Suprapubic skin (tissue), 4 donors: ENCODE results near the gene TGM2. TPM values are rescaled to one million over a fixed set of nuclear protein-coding genes. Genes with fewer than 3 reads are reported as not detected.

ENCODE experiments used
- DNase-seq, 2 donors: peaks; one replicate each; pipeline ENCODE4 v3.0.0-alpha.2; 2019; ENCODE audit warnings: low spot score in 2 of 2
- H3K27ac ChIP-seq: fragments of 200-600 bp; sonication (generic); one replicate; pipeline ENCODE4 v1.5.1; 2019
- H3K27me3 ChIP-seq: fragments of 200-600 bp; sonication (generic); one replicate; pipeline ENCODE4 v1.5.1; 2019
- H3K36me3 ChIP-seq: fragments of 200-600 bp; sonication (generic); one replicate; pipeline ENCODE4 v1.5.1; 2019
- H3K4me1 ChIP-seq: fragments of 200-600 bp; sonication (generic); one replicate; pipeline ENCODE4 v1.5.1; 2019
- H3K4me3 ChIP-seq: fragments of 200-600 bp; sonication (generic); one replicate; pipeline ENCODE4 v1.5.1; 2019; ENCODE audit warnings: mild to moderate bottlenecking
- H3K9me3 ChIP-seq: fragments of 200-600 bp; sonication (generic); one replicate; pipeline ENCODE4 v1.5.1; 2019
- EP300 ChIP-seq: sonication (generic); formaldehyde crosslinking; IDR thresholded peaks from one replicate; pipeline ENCODE4 v1.6.1; 2017; ENCODE audit warnings: antibody characterized with exemption
- POLR2A ChIP-seq, 2 donors: fragments of 450-650 bp; IDR thresholded peaks; one replicate each; pipeline ENCODE4 v1.6.1; 2017; ENCODE audit warnings: antibody characterized with exemption in 2 of 2, mild to moderate bottlenecking in 2 of 2, moderate library complexity in 2 of 2
- POLR2AphosphoS5 ChIP-seq, 3 donors: sonication (generic); formaldehyde crosslinking; IDR thresholded peaks; one replicate each; pipeline ENCODE4 v1.6.1; 2017; ENCODE audit warnings: antibody characterized with exemption in 3 of 3
- WGBS: methylation state at CpG from one replicate; pipeline ENCODE4 v1.1.5; 2018; 5-methylcytosine and 5-hydroxymethylcytosine counted together
- total RNA-seq, 4 donors: library from RNA; depleted of rRNA; stranded (reverse); fragments of >200 nt; gene quantifications; one replicate each; pipeline ENCODE4 v1.1.0, GENCODE V29; 2016
- TF ChIP-seq, protein P1 (sequence below), 2 donors: fragments of 200-600 bp in 1 of 2; fragments of 450-650 bp in 1 of 2; sonication (generic) in 1 of 2; IDR thresholded peaks; one replicate each; pipeline ENCODE4 v1.5.1; 2016 to 2019; ENCODE audit warnings: antibody characterized with exemption in 2 of 2, mild to moderate bottlenecking in 1 of 2, moderate library complexity in 1 of 2

The TGM2 gene
- total RNA-seq, 4 donors from 2014 or later = 1.5 to 6.6 (median 3.8) TPM

GRCh38 chr20:38144598-38144973, 20.5 kb downstream of the TGM2 start:
- H3K36me3 ChIP-seq = no peaks in the 10 kb centered on the region
- no peak overlapping the region for H3K27ac ChIP-seq
- H3K27me3 ChIP-seq = no peaks in the 10 kb centered on the region
- peaks cover 15% of the 10 kb centered on the region for H3K4me1 ChIP-seq
- WGBS = 51% methylated on average over 4 of the region's 5 CpGs
- TF ChIP-seq EP300 (no peak), POLR2AphosphoS5 (IDR thresholded peaks at IDR 0.05) (no peak), POLR2A (IDR thresholded peaks at IDR 0.05) (no peak)
- TF ChIP-seq, protein P1, sequence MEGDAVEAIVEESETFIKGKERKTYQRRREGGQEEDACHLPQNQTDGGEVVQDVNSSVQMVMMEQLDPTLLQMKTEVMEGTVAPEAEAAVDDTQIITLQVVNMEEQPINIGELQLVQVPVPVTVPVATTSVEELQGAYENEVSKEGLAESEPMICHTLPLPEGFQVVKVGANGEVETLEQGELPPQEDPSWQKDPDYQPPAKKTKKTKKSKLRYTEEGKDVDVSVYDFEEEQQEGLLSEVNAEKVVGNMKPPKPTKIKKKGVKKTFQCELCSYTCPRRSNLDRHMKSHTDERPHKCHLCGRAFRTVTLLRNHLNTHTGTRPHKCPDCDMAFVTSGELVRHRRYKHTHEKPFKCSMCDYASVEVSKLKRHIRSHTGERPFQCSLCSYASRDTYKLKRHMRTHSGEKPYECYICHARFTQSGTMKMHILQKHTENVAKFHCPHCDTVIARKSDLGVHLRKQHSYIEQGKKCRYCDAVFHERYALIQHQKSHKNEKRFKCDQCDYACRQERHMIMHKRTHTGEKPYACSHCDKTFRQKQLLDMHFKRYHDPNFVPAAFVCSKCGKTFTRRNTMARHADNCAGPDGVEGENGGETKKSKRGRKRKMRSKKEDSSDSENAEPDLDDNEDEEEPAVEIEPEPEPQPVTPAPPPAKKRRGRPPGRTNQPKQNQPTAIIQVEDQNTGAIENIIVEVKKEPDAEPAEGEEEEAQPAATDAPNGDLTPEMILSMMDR (IDR thresholded peaks at IDR 0.05) = no peak
- no peak for DNase-seq
- no peaks in the 10 kb centered on the region for H3K9me3 ChIP-seq
- no peak overlapping the region for H3K4me3 ChIP-seq

- Histone ChIP-seq H3K27me3 (no peaks in the 10 kb centered on the region), H3K4me1 (peaks cover 15% of the 10 kb centered on the region), H3K36me3 (no peaks in the 10 kb centered on the region), H3K9me3 (no peaks in the 10 kb centered on the region), H3K4me3 (no peak overlapping the region), H3K27ac (no peak overlapping the region)
- TF ChIP-seq, protein P1 (IDR thresholded peaks at IDR 0.05) = no peak
- TF ChIP-seq POLR2A (IDR thresholded peaks at IDR 0.05) = no peak
- no peak for TF ChIP-seq EP300
- TF ChIP-seq POLR2AphosphoS5 (IDR thresholded peaks at IDR 0.05) = no peak
- 33% methylated on average over 12 of the region's 16 CpGs for WGBS
- no peak for DNase-seq
Observed at GRCh38 chr20:38143646-38144554, 21.2 kb downstream of the TGM2 start.

DNA sequence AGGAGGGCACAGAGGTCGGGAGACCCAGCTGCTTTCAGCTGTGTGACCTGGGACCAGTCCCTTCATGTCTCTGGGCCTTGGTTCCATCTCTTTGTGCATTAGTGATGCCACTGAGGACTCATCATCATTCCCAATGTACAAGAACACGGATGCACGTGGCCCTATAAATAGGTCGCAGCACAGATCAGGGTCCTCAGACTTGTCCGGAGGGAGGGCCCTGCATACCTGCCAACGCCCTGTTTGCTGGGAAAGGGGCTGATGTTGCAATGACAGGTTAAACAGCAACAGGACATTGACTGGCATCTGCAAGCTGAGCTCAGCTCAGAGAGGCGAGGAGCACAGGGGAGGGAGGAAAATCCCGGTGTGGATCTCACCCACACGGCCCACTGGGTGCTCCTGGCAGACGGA, 21.8 kb downstream of the TGM2 start:
- Histone ChIP-seq H3K36me3 (no peaks in the 10 kb centered on the region), H3K27me3 (no peaks in the 10 kb centered on the region), H3K27ac (no peak overlapping the region), H3K9me3 (no peaks in the 10 kb centered on the region), H3K4me3 (no peak overlapping the region), H3K4me1 (peaks cover 15% of the 10 kb centered on the region)
- 67% methylated on average over 10 of the region's 10 CpGs for WGBS
- TF ChIP-seq EP300 (no peak), POLR2AphosphoS5 (IDR thresholded peaks at IDR 0.05) (no peak), POLR2A (IDR thresholded peaks at IDR 0.05) (no peak)
- TF ChIP-seq, protein P1 (IDR thresholded peaks at IDR 0.05) = no peak
- no peak for DNase-seq

- Histone ChIP-seq H3K4me1 (peaks cover 15% of the 10 kb centered on the region), H3K27me3 (no peaks in the 10 kb centered on the region), H3K36me3 (no peaks in the 10 kb centered on the region), H3K4me3 (no peak overlapping the region), H3K27ac (no peak overlapping the region), H3K9me3 (no peaks in the 10 kb centered on the region)
- WGBS = 97% methylated on average over 12 of the region's 16 CpGs
- TF ChIP-seq POLR2A (IDR thresholded peaks at IDR 0.05) = no peak
- TF ChIP-seq EP300 = no peak
- no peak for TF ChIP-seq POLR2AphosphoS5 (IDR thresholded peaks at IDR 0.05)
- TF ChIP-seq, protein P1 (IDR thresholded peaks at IDR 0.05) = no peak
- DNase-seq = no peak
Observed at GRCh38 chr20:38141889-38142494, 23.1 kb downstream of the TGM2 start.

DNA sequence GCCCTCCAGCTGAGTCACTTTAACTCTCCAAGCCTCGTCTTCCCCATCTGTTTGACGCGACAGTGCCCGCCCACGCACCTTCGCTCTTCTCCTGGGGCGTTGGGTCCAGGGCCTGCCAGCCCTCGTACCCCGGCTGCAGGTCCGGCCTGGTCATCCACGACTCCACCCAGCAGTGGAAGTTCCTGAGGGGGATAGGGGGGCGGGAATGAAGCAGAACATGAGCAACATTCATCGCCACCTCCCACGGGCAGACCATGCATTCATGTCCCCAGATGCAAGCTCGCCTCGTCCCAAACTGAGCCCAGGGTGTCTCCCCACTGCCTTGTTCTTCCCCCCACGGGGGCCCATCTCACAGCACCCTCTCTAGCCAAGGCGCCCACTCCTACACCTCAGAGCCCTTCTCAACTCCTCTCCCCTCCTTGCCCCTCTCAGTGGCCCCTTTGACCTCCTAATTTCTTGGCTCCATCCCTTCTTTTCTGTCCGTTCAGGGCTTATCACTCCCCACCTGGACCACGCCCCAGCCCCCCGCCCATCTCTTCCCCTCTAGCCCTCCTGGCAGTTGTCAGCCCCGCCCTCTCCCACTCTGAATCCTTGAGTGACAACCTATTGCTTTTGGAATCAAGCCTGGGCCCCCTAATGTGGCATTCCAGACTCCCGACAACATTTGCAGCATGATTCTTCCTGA, 23.7 kb downstream of the TGM2 start:
- 67% methylated on average over 23 of the region's 23 CpGs for WGBS
- H3K27me3 ChIP-seq = no peaks in the 10 kb centered on the region
- H3K4me3 ChIP-seq = no peak overlapping the region
- no peaks in the 10 kb centered on the region for H3K9me3 ChIP-seq
- no peak for DNase-seq
- no peak overlapping the region for H3K27ac ChIP-seq
- H3K4me1 ChIP-seq = peaks cover 15% of the 10 kb centered on the region
- no peaks in the 10 kb centered on the region for H3K36me3 ChIP-seq
- no peak for TF ChIP-seq EP300
- TF ChIP-seq, protein P1 (IDR thresholded peaks at IDR 0.05) = no peak
- TF ChIP-seq POLR2A (IDR thresholded peaks at IDR 0.05) = no peak
- no peak for TF ChIP-seq POLR2AphosphoS5 (IDR thresholded peaks at IDR 0.05)
